Trophoblast cell (in vitro differentiated cells and primary cell): Measurements from ENCODE around the gene DCLRE1A.
"Not testable (repeated sequence)": the region's sequence is repeated elsewhere in the genome, so short reads cannot be mapped to it uniquely, and the experiment has no call there.

Experiments used
- DNase-seq, 2 donors: peaks; one replicate each; pipeline ENCODE4 v3.0.0-alpha.2; 2016
- H2AFZ ChIP-seq: 2 replicates; pipeline ENCODE4 v1.6.1; 2013; ENCODE audit warnings: low read length, moderate library complexity, mild to moderate bottlenecking; ENCODE audit not compliant: insufficient read depth, poor library complexity
- H2AK5ac ChIP-seq: 2 replicates; pipeline ENCODE4 v1.6.1; 2013; ENCODE audit warnings: mild to moderate bottlenecking, low read length
- H2BK120ac ChIP-seq: 2 replicates; pipeline ENCODE4 v1.6.1; 2013; ENCODE audit warnings: low read length, mild to moderate bottlenecking, moderate library complexity; ENCODE audit not compliant: insufficient read depth, poor library complexity
- H2BK12ac ChIP-seq: 2 replicates; pipeline ENCODE4 v1.6.1; 2013; ENCODE audit warnings: mild to moderate bottlenecking, low read length, moderate library complexity
- H2BK5ac ChIP-seq: 2 replicates; pipeline ENCODE4 v1.6.1; 2013; ENCODE audit warnings: low read length, low read depth, moderate library complexity, mild to moderate bottlenecking; ENCODE audit not compliant: poor library complexity
- H3K14ac ChIP-seq: 2 replicates; pipeline ENCODE4 v1.6.1; 2013; ENCODE audit warnings: mild to moderate bottlenecking, low read length
- H3K18ac ChIP-seq: 2 replicates; pipeline ENCODE4 v1.6.1; 2013; ENCODE audit warnings: mild to moderate bottlenecking, low read length
- H3K23ac ChIP-seq: 2 replicates; pipeline ENCODE4 v1.6.1; 2013; ENCODE audit warnings: low read length
- H3K27ac ChIP-seq: 2 replicates; pipeline ENCODE4 v1.5.1; 2013; ENCODE audit warnings: low read depth, mild to moderate bottlenecking, inconsistent platforms, low read length, moderate library complexity
- H3K27me3 ChIP-seq: 2 replicates; pipeline ENCODE4 v1.6.1; 2013; ENCODE audit warnings: inconsistent platforms, mild to moderate bottlenecking, low read length, moderate library complexity; ENCODE audit not compliant: insufficient read depth
- H3K36me3 ChIP-seq, 2 experiments: 1 replicate in 1 of 2; 2 replicates in 1 of 2; pipeline ENCODE4 v1.6.1; 2013; ENCODE audit warnings: low read length in 2 of 2, mild to moderate bottlenecking in 2 of 2, moderate library complexity in 1 of 2; ENCODE audit not compliant: insufficient read depth in 2 of 2, control insufficient read depth in 1 of 2
- H3K4ac ChIP-seq: 2 replicates; pipeline ENCODE4 v1.6.1; 2013; ENCODE audit warnings: low read depth, mild to moderate bottlenecking, low read length, moderate library complexity
- H3K4me1 ChIP-seq, 2 experiments: 1 replicate in 1 of 2; 2 replicates in 1 of 2; pipeline ENCODE4 v1.6.1; 2013; ENCODE audit warnings: low read length in 2 of 2, mild to moderate bottlenecking in 2 of 2, moderate library complexity in 1 of 2; ENCODE audit not compliant: insufficient read depth in 2 of 2, control insufficient read depth in 1 of 2
- H3K4me2 ChIP-seq: 2 replicates; pipeline ENCODE4 v1.6.1; 2013; ENCODE audit warnings: inconsistent platforms, mild to moderate bottlenecking, low read length, moderate library complexity
- H3K4me3 ChIP-seq: 2 replicates; pipeline ENCODE4 v1.5.1; 2013; ENCODE audit warnings: mild to moderate bottlenecking, low read depth, low read length, inconsistent platforms
- H3K79me1 ChIP-seq: one replicate; pipeline ENCODE4 v1.6.1; 2013; ENCODE audit warnings: low read length
- H3K79me2 ChIP-seq: 2 replicates; pipeline ENCODE4 v1.6.1; 2013; ENCODE audit warnings: low read length, mild to moderate bottlenecking; ENCODE audit not compliant: control insufficient read depth, insufficient read depth, poor library complexity
- H3K9ac ChIP-seq: 2 replicates; pipeline ENCODE4 v1.6.1; 2013; ENCODE audit warnings: mild to moderate bottlenecking, low read length
- H3K9me3 ChIP-seq: 2 replicates; pipeline ENCODE4 v1.6.1; 2013; ENCODE audit warnings: low read depth, mild to moderate bottlenecking, control low read depth, inconsistent platforms, low read length; ENCODE audit not compliant: insufficient read depth
- H4K12ac ChIP-seq: 2 replicates; pipeline ENCODE4 v1.6.1; 2013; ENCODE audit warnings: low read depth, mild to moderate bottlenecking, low read length, moderate library complexity
- H4K8ac ChIP-seq: 2 replicates; pipeline ENCODE4 v1.6.1; 2013; ENCODE audit warnings: low read depth, mild to moderate bottlenecking, low read length, moderate library complexity
- H4K91ac ChIP-seq: one replicate; pipeline ENCODE4 v1.6.1; 2013; ENCODE audit warnings: low read depth, mild to moderate bottlenecking, low read length, moderate library complexity
- WGBS: extraction: QIAGEN DNeasy Blood & Tissue Kit; methylation state at CpG from one replicate; pipeline ENCODE4 v1.1.7; 2013; ENCODE audit warnings: missing lambda C conversion rate; ENCODE audit not compliant: insufficient read length, insufficient coverage; ENCODE audit errors: extremely low coverage; 5-methylcytosine and 5-hydroxymethylcytosine counted together

DCLRE1A gene

DNA sequence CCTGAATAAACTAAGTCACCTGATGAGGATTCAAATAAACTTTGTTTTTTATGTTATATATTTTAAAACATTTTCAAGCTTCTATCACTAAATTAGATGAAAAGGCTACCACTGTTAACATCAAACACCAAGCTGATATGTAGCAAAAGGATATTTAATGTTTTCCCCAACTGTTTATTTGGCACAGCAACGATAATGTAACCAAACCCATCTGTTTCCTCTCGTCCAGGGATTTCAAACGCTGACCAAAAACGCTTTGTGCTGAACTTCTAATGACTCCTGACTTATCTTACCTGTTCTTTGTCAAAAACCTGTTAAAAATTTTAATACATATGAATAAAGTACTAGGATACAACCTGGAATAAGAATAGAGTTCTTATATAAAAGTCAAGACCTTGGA lies 30.5 kb downstream of the DCLRE1A start:
- no peak overlapping the region for H4K12ac ChIP-seq
- no peak overlapping the region for H3K4me2 ChIP-seq
- H2BK5ac ChIP-seq: no peak overlapping the region
- H3K27me3 ChIP-seq: no peaks in the 10 kb centered on the region
- no peaks in the 10 kb centered on the region for H3K4me1 ChIP-seq
- no peaks in the 10 kb centered on the region for H3K9me3 ChIP-seq
- no peak overlapping the region for H2BK12ac ChIP-seq
- H3K27ac ChIP-seq: no peak overlapping the region
- no peak overlapping the region for H3K23ac ChIP-seq
- H3K18ac ChIP-seq: no peak overlapping the region
- H3K79me1 ChIP-seq: no peaks in the 10 kb centered on the region
- no CpG with 5 or more reads among the region's 4 CpGs for WGBS
- H3K79me2 ChIP-seq: no peaks in the 10 kb centered on the region
- H2AK5ac ChIP-seq: no peak overlapping the region
- H2BK120ac ChIP-seq: no peak overlapping the region
- no peak overlapping the region for H2AFZ ChIP-seq
- H3K14ac ChIP-seq: no peak overlapping the region
- no peak overlapping the region for H3K4ac ChIP-seq
- H4K91ac ChIP-seq: no peak overlapping the region
- H4K8ac ChIP-seq: no peak overlapping the region
- H3K4me3 ChIP-seq: no peak overlapping the region
- H3K36me3 ChIP-seq: no peaks in the 10 kb centered on the region
- no peak overlapping the region for H3K9ac ChIP-seq
- DNase-seq: no peak

DNA sequence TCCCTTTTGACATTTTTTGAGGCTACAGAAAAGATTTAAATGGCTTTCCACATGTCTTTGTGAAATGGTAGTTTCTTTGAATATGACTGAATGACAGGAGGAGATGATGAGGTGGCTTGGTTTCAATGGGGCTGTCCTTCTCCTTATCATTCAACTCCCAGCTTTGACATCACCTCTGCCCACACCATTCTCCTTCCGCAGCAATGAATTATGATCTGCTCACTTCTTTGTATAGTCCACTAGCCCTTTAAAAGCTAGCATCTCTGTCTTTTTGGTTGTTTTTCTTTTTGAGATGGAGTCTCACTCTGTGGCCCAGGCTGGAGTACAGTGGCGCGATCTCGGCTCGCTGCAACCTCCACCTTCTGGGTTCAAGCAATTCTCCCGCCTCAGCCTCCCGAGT lies 31.7 kb downstream of the DCLRE1A start:
- no peaks in the 10 kb centered on the region for H3K27me3 ChIP-seq
- no peak overlapping the region for H2AFZ ChIP-seq
- H3K79me2 ChIP-seq: no peaks in the 10 kb centered on the region
- H3K4me3 ChIP-seq: no peak overlapping the region
- no peaks in the 10 kb centered on the region for H3K36me3 ChIP-seq
- H3K9ac ChIP-seq: no peak overlapping the region
- H3K4me1 ChIP-seq: no peaks in the 10 kb centered on the region
- H2BK12ac ChIP-seq: no peak overlapping the region
- H3K18ac ChIP-seq: no peak overlapping the region
- H3K4me2 ChIP-seq: no peak overlapping the region
- no peaks in the 10 kb centered on the region for H3K9me3 ChIP-seq
- no peak overlapping the region for H4K12ac ChIP-seq
- no CpG with 5 or more reads among the region's 7 CpGs for WGBS
- no peaks in the 10 kb centered on the region for H3K79me1 ChIP-seq
- H4K8ac ChIP-seq: no peak overlapping the region
- no peak overlapping the region for H3K4ac ChIP-seq
- no peak overlapping the region for H4K91ac ChIP-seq
- H2AK5ac ChIP-seq: no peak overlapping the region
- no peak overlapping the region for H3K23ac ChIP-seq
- no peak for DNase-seq
- no peak overlapping the region for H2BK120ac ChIP-seq
- H3K14ac ChIP-seq: no peak overlapping the region
- H3K27ac ChIP-seq: no peak overlapping the region
- no peak overlapping the region for H2BK5ac ChIP-seq

- not testable (repeated sequence) for H3K4ac ChIP-seq, H3K27me3 ChIP-seq, H3K9me3 ChIP-seq, H3K23ac ChIP-seq, H3K9ac ChIP-seq, H2BK12ac ChIP-seq, H2BK120ac ChIP-seq, H4K8ac ChIP-seq, DNase-seq, H4K91ac ChIP-seq, H4K12ac ChIP-seq, H3K4me2 ChIP-seq, H2AK5ac ChIP-seq, H2BK5ac ChIP-seq, H3K18ac ChIP-seq, H3K79me2 ChIP-seq, H2AFZ ChIP-seq, H3K79me1 ChIP-seq, H3K14ac ChIP-seq, H3K27ac ChIP-seq, H3K4me3 ChIP-seq, H3K4me1 ChIP-seq, H3K36me3 ChIP-seq
- WGBS: no CpG with 5 or more reads among the region's 3 CpGs
Measured at GRCh38 chr10:113821306-113821705, 32.6 kb downstream of the DCLRE1A start.

GRCh38 chr10:113820507-113820906 lies 33.4 kb downstream of the DCLRE1A start:
- Histone ChIP-seq H2BK5ac (no peak overlapping the region), H4K12ac (no peak overlapping the region), H3K4ac (no peak overlapping the region), H3K79me1 (no peaks in the 10 kb centered on the region), H4K91ac (no peak overlapping the region), H3K4me1 (no peaks in the 10 kb centered on the region), H3K14ac (no peak overlapping the region), H3K4me2 (no peak overlapping the region), H3K4me3 (no peak overlapping the region), H3K23ac (no peak overlapping the region), H4K8ac (no peak overlapping the region), H2BK12ac (no peak overlapping the region), H3K9ac (no peak overlapping the region), H2AFZ (no peak overlapping the region), H2BK120ac (no peak overlapping the region), H3K79me2 (no peaks in the 10 kb centered on the region), H3K18ac (no peak overlapping the region), H3K27ac (no peak overlapping the region), H3K36me3 (no peaks in the 10 kb centered on the region), H3K9me3 (no peaks in the 10 kb centered on the region), H2AK5ac (no peak overlapping the region), H3K27me3 (no peaks in the 10 kb centered on the region)
- WGBS: no CpG with 5 or more reads among the region's 8 CpGs
- DNase-seq: no peak
